Memory B cell (primary cell): ENCODE results near the gene MAD1L1.
A peak's percentile ranks its signal among the peaks of the same experiment; 100 is the strongest.

ENCODE experiments used
- ATAC-seq: fragments of 150-1000 bp; cut with Tn5 transposase; 2 replicates; pipeline ENCODE4 v1.10.0; 2021; ENCODE audit warnings: low read depth, mild to moderate bottlenecking, moderate library complexity
- DNase-seq, 2 donors: peaks; one replicate each; pipeline ENCODE4 v3.0.0; 2022; ENCODE audit warnings: low spot score in 2 of 2
- H3K27ac Mint-ChIP-seq: one replicate; pipeline ENCODE4 v1.8.0; 2022; ENCODE audit warnings: mild to moderate bottlenecking, moderate library complexity, mixed read lengths
- H3K27me3 Mint-ChIP-seq: one replicate; pipeline ENCODE4 v1.8.0; 2022; ENCODE audit warnings: mixed read lengths
- H3K36me3 Mint-ChIP-seq: one replicate; pipeline ENCODE4 v1.8.0; 2022; ENCODE audit warnings: mild to moderate bottlenecking, mixed read lengths
- H3K4me1 Mint-ChIP-seq: one replicate; pipeline ENCODE4 v1.8.0; 2022; ENCODE audit warnings: mixed read lengths
- H3K4me3 Mint-ChIP-seq: one replicate; pipeline ENCODE4 v1.8.0; 2022; ENCODE audit warnings: mild to moderate bottlenecking, moderate library complexity, mixed read lengths
- H3K9me3 Mint-ChIP-seq: one replicate; pipeline ENCODE4 v1.8.0; 2022; ENCODE audit warnings: mixed read lengths

MAD1L1 gene

DNA sequence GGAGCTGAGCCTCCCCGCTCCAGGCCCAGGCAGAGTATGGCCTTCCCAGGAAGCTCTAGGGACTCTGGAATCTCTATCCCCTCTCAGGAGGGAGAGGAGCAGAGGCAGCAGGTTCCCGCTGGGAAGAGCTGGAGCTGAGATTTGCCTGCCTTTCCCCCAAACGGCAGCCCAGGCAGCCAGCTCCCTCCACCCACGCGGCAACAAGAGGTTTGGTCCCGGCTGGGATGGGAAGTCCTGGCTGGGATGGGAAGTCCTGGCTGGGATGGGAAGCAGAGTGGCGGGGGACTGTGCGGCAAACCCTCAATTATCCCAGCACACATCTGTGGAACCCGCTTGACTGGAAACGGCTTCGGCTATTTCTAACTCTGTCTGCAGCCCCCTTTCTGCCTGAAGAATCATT is 339.7 kb downstream of the MAD1L1 start:
- peaks cover 12% of the 10 kb centered on the region for H3K36me3 Mint-ChIP-seq
- ATAC-seq (no peak), DNase-seq (no peak)
- H3K4me1 Mint-ChIP-seq: no peaks in the 10 kb centered on the region
- no peak overlapping the region for H3K27ac Mint-ChIP-seq
- H3K27me3 Mint-ChIP-seq: no peaks in the 10 kb centered on the region
- H3K4me3 Mint-ChIP-seq: no peak overlapping the region
- no peaks in the 10 kb centered on the region for H3K9me3 Mint-ChIP-seq

GRCh38 chr7:1892011-1892965 is 340.5 kb downstream of the MAD1L1 start:
- H3K4me3 Mint-ChIP-seq: no peak overlapping the region
- no peaks in the 10 kb centered on the region for H3K4me1 Mint-ChIP-seq
- H3K27ac Mint-ChIP-seq: no peak overlapping the region
- H3K36me3 Mint-ChIP-seq: peaks cover 12% of the 10 kb centered on the region
- no peaks in the 10 kb centered on the region for H3K27me3 Mint-ChIP-seq
- DNase-seq: no peak
- ATAC-seq: no peak
- no peaks in the 10 kb centered on the region for H3K9me3 Mint-ChIP-seq

GRCh38 chr7:1890289-1891235 is 342.2 kb downstream of the MAD1L1 start:
- no peak for DNase-seq
- no peak for ATAC-seq
- peak overlapping the region; percentile 74 for H3K27ac Mint-ChIP-seq
- H3K27me3 Mint-ChIP-seq: no peaks in the 10 kb centered on the region
- no peaks in the 10 kb centered on the region for H3K9me3 Mint-ChIP-seq
- H3K4me1 Mint-ChIP-seq: no peaks in the 10 kb centered on the region
- peaks cover 12% of the 10 kb centered on the region for H3K36me3 Mint-ChIP-seq
- no peak overlapping the region for H3K4me3 Mint-ChIP-seq

DNA sequence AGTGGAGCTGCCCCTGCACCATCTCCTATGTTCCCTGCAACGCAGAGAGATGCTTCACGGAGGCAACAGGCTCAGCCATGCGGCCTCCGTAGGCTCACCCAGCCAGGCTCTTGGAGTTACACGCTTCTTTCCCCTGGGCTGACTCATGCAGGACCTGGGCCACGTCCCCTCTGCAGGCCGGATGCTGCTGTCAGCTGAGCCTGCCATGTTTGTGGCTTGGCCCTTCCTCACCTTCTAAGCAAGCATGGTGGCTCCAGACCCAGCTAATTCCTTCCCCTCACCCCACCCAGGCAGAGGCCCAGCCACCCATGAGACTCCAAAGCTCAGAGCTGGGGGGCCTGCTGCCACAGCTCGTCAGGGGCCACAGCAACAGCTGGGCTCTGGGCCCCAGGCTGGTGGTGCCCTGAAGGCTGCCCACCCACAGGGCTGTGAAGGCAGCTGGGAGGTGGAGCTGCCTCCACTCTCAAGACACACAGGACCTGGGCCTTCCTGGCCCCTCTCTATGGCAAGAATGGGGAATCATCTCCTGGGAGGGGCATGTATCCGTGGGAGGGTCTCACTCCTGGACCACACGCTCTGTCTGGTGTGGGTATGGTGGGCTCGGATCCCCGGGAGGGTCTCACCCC is 343.1 kb downstream of the MAD1L1 start:
- Mint-ChIP-seq H3K36me3 (peaks cover 14% of the 10 kb centered on the region), H3K27me3 (no peaks in the 10 kb centered on the region), H3K9me3 (no peaks in the 10 kb centered on the region), H3K4me3 (no peak overlapping the region), H3K4me1 (peaks cover 4% of the 10 kb centered on the region), H3K27ac (no peak overlapping the region)
- ATAC-seq (no peak), DNase-seq (no peak)

DNA sequence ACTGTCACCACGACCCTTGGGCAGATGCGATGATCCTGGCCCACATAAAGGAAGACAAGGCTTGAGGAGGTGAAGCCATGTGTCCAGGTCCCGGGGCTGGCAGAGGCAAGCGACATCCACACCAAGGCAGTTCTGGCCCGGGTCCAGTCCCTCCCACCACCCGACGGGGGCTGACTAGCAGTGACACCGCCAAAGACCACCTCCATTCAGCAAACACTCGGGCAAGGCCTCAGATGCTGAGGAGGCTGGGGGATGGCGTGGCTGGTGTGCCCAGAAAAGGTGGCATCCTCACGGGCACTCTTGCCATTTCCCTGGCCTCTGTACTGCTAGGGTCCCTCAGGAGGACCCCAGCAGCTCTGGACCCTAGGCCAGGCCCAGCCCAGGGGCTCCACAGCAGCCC is 343.7 kb downstream of the MAD1L1 start:
- Mint-ChIP-seq H3K4me3 (no peak overlapping the region), H3K4me1 (peaks cover 4% of the 10 kb centered on the region), H3K36me3 (peaks cover 14% of the 10 kb centered on the region), H3K9me3 (no peaks in the 10 kb centered on the region), H3K27ac (no peak overlapping the region), H3K27me3 (no peaks in the 10 kb centered on the region)
- DNase-seq (no peak), ATAC-seq (no peak)

GRCh38 chr7:1888425-1888824 is 344.3 kb downstream of the MAD1L1 start:
- no peak for DNase-seq
- H3K36me3 Mint-ChIP-seq: peaks cover 14% of the 10 kb centered on the region
- no peaks in the 10 kb centered on the region for H3K27me3 Mint-ChIP-seq
- no peaks in the 10 kb centered on the region for H3K9me3 Mint-ChIP-seq
- no peak for ATAC-seq
- no peak overlapping the region for H3K4me3 Mint-ChIP-seq
- H3K27ac Mint-ChIP-seq: no peak overlapping the region
- H3K4me1 Mint-ChIP-seq: peaks cover 4% of the 10 kb centered on the region

- DNase-seq (no peak), ATAC-seq (no peak)
- no peak overlapping the region for H3K27ac Mint-ChIP-seq
- H3K4me3 Mint-ChIP-seq: no peak overlapping the region
- no peaks in the 10 kb centered on the region for H3K27me3 Mint-ChIP-seq
- H3K36me3 Mint-ChIP-seq: peaks cover 14% of the 10 kb centered on the region
- no peaks in the 10 kb centered on the region for H3K9me3 Mint-ChIP-seq
- H3K4me1 Mint-ChIP-seq: peaks cover 7% of the 10 kb centered on the region
These were observed 345.5 kb downstream of the MAD1L1 start for GRCh38 chr7:1887251-1887650.

- DNase-seq (no peak), ATAC-seq (no peak)
- Mint-ChIP-seq H3K4me3 (no peak overlapping the region), H3K9me3 (no peaks in the 10 kb centered on the region), H3K4me1 (peaks cover 7% of the 10 kb centered on the region), H3K27ac (no peak overlapping the region), H3K27me3 (no peaks in the 10 kb centered on the region), H3K36me3 (peaks cover 14% of the 10 kb centered on the region)
These were observed 346.2 kb downstream of the MAD1L1 start for GRCh38 chr7:1886361-1887064.

DNA sequence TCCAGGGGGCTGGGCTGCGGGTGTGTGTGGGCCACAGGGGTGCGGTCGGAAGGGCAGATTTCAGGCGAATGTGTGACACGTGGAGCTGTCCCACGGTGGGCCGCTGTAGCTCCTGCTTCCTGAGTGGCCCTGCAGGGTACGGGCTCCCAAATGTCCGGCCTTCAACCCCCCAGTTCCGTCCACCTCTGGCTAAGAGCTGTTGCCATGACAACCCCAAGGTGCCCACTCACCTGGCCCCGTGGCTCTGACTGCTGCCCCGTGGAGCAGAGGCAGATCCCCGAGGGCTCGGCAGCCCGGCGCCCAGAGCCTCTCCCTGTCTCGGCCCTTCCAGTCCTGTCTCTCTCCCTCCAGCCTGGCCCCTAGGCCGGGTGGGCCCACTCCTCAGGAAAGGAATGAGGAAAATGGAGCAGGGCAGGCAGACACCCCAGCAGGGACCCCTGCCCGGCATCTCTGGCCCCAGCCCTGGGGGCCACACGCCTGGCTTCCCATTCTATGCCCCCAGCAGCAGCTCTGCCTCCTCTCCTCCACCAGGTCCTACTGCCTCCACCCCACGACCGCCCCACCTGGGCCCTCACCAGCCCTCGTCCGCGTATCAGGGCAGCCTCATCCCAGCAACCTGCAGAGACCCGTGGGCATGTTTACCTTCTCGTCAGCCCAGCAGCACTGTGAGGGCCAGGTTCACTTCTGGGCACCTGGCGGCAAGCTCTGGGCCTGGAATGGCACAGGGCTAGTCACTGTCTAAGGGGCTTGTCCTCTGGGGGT is 347.1 kb downstream of the MAD1L1 start:
- Mint-ChIP-seq H3K4me3 (no peak overlapping the region), H3K36me3 (peaks cover 14% of the 10 kb centered on the region)

GRCh38 chr7:1884583-1885350 is 348.0 kb downstream of the MAD1L1 start:
- no peaks in the 10 kb centered on the region for H3K9me3 Mint-ChIP-seq
- peaks cover 7% of the 10 kb centered on the region for H3K4me1 Mint-ChIP-seq
- no peak for ATAC-seq
- H3K4me3 Mint-ChIP-seq: no peak overlapping the region
- DNase-seq: no peak
- no peaks in the 10 kb centered on the region for H3K27me3 Mint-ChIP-seq
- no peak overlapping the region for H3K27ac Mint-ChIP-seq
- H3K36me3 Mint-ChIP-seq: peaks cover 17% of the 10 kb centered on the region

More for the DNA sequence above, 347.1 kb downstream of the MAD1L1 start:
- Mint-ChIP-seq H3K27me3 (no peaks in the 10 kb centered on the region), H3K9me3 (no peaks in the 10 kb centered on the region), H3K27ac (no peak overlapping the region), H3K4me1 (peaks cover 7% of the 10 kb centered on the region)
- no peak for ATAC-seq
- DNase-seq: no peak

DNA sequence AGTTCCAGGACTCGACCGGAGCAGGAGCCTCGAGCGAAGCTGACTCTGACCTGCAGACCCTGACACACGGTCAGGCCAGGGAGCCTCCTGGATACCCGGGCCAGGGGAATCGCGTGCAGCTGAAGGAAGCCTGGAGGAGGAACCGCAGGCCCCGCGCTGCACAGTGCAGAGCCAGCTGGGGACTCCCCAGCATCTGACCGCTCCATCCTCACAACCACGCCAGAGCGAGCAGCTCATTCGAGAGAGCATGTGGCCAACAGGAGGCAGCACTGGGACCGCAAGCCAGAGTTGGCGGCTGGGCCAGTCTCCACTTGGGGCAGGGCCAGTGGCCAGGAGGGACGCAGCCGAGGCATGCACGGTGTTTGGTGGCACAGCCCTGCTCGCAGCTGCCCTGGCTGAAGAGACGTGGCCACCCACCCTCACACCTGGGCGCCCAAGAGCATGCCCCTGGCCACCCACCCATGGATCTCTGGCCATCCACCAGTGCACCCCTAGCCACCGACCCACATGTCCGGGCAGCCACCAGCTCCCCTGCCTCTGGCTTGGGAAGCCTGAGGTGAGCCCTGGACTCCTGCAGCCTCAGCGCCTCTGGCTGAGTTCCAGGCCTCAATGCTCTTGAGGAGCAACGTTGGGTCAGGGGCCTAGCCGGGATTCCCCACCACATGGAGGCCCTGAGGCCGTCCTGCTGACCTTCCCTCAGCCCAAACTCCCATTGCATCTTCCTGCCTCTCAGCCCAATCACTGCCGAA is 348.7 kb downstream of the MAD1L1 start:
- H3K9me3 Mint-ChIP-seq: no peaks in the 10 kb centered on the region
- no peak overlapping the region for H3K27ac Mint-ChIP-seq

More for the DNA sequence above, 348.7 kb downstream of the MAD1L1 start:
- ATAC-seq (no peak), DNase-seq (no peak)
- peaks cover 7% of the 10 kb centered on the region for H3K4me1 Mint-ChIP-seq
- H3K36me3 Mint-ChIP-seq: peaks cover 14% of the 10 kb centered on the region
- no peaks in the 10 kb centered on the region for H3K27me3 Mint-ChIP-seq
- H3K4me3 Mint-ChIP-seq: no peak overlapping the region
